ENCODE results near the gene C8B.

The C8B gene

DNA sequence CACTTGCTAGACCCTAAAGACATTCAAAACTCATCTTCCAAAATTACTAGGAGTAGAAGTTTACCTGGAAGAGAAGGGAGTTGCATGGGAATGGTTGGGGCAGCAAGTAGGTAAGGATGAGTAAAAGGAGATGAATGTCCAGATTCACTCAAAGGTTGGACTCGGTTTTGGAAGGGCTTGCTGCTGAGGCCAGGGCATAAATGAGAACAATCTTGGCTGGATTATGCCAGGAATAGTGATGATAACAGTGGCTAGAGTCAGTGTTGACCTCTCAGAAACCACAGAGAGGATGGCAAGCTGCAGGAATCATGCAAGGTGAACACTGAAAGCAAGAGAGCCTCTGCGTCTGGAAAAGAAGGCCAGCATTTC lies 67.8 kb downstream of the C8B start:
- H3K4me3 ChIP-seq (ENCODE audit: low read depth, low read length), result no peak overlapping the region
- no peaks in the 10 kb centered on the region for H3K36me3 ChIP-seq (ENCODE audit: control insufficient read depth, insufficient read depth, low read length)
- no peaks in the 10 kb centered on the region for H3K9me3 ChIP-seq (ENCODE audit: control insufficient read depth, insufficient read depth, low read depth, low read length)
- H3K27me3 ChIP-seq (ENCODE audit: control insufficient read depth, insufficient read depth, low read length), result peaks cover 3% of the 10 kb centered on the region; the same call in 1 of the 2 replicates
- H3K9ac ChIP-seq (ENCODE audit: low read length), result no peak overlapping the region
- no peak overlapping the region for H3K27ac ChIP-seq (ENCODE audit: low read depth, low read length)
- no peaks in the 10 kb centered on the region for H3K4me1 ChIP-seq (ENCODE audit: control insufficient read depth, insufficient read depth, low read length)

DNA sequence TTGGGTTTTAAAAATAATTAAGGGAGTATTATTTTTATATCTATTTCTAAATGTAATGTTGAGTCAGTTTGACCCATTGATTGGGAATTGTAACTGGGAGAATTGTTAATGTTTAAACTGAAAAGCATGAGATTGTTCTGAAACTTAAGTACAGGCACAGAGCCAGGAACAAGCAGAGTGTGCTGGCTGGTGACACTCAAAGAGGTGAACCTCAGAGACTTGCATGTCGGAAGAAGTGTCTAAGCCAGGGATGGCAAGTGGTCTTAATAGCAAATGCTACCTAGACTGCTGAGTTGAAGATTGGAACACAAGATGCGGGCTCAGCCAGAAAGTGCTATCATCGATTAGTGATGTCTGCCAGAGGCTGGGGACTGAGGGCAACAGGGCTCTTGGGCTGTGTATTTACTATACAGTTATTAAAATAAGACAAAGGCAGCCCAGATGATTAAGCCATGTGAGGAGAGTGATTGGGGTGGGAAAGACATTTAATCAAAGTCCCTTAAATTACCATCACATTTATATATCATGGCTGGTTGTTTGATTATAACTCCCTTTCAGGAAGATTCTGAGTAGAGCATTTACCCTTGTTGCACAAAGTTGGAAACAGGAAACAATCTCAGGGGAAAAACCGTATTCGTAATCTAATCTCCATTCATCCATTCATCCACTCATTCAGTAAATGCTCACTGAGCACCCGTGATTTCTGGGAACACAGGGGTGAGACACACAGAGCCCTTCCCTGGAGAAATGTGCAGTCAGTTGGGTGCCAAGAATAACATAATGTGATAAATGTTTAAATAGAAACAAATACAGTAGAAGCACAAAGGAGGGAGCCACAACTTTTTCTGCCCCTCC lies 68.4 kb downstream of the C8B start:
- no peaks in the 10 kb centered on the region for H3K4me1 ChIP-seq (ENCODE audit: control insufficient read depth, insufficient read depth, low read length)
- H3K9me3 ChIP-seq (ENCODE audit: control insufficient read depth, insufficient read depth, low read depth, low read length), result no peaks in the 10 kb centered on the region
- H3K27ac ChIP-seq (ENCODE audit: low read depth, low read length), result no peak overlapping the region
- H3K36me3 ChIP-seq (ENCODE audit: control insufficient read depth, insufficient read depth, low read length), result no peaks in the 10 kb centered on the region
- H3K9ac ChIP-seq (ENCODE audit: low read length), result no peak overlapping the region
- no peak overlapping the region for H3K4me3 ChIP-seq (ENCODE audit: low read depth, low read length)
- peaks cover 3% of the 10 kb centered on the region; the same call in 1 of the 2 replicates for H3K27me3 ChIP-seq (ENCODE audit: control insufficient read depth, insufficient read depth, low read length)

DNA sequence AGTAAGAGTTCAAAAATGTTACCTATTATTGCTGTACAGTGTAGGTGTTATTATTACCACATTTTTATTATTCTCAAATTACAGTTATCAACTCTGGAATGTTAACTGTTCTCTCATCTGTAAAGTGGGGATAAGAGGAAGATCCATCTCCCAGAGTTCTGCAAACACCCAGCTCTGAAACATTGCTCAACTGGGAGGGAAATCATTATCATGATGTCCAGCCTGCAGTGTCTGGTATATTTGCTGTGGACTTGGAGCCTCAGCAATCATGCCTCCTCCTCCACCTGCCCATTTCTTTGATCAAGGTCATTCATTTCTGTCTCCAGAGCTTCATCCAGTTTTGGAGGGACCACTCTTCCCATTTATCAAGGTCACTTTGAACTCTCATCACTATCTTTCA lies 71.8 kb downstream of the C8B start:
- 0 out of 2 replicates have a peak, but pooled peaks cover 2% of the 10 kb centered on the region for H3K27me3 ChIP-seq (ENCODE audit: control insufficient read depth, insufficient read depth, low read length)
- no peak overlapping the region for H3K27ac ChIP-seq (ENCODE audit: low read depth, low read length)
- no peak overlapping the region for H3K9ac ChIP-seq (ENCODE audit: low read length)
- H3K9me3 ChIP-seq (ENCODE audit: control insufficient read depth, insufficient read depth, low read depth, low read length), result no peaks in the 10 kb centered on the region
- no peaks in the 10 kb centered on the region for H3K36me3 ChIP-seq (ENCODE audit: control insufficient read depth, insufficient read depth, low read length)
- no peak overlapping the region for H3K4me3 ChIP-seq (ENCODE audit: low read depth, low read length)
- no peaks in the 10 kb centered on the region for H3K4me1 ChIP-seq (ENCODE audit: control insufficient read depth, insufficient read depth, low read length)

- no peaks in the 10 kb centered on the region for H3K9me3 ChIP-seq (ENCODE audit: control insufficient read depth, insufficient read depth, low read depth, low read length)
- no peak overlapping the region for H3K27ac ChIP-seq (ENCODE audit: low read depth, low read length)
- no peaks in the 10 kb centered on the region for H3K36me3 ChIP-seq (ENCODE audit: control insufficient read depth, insufficient read depth, low read length)
- H3K4me3 ChIP-seq (ENCODE audit: low read depth, low read length), result no peak overlapping the region
- no peak overlapping the region for H3K9ac ChIP-seq (ENCODE audit: low read length)
- H3K27me3 ChIP-seq (ENCODE audit: control insufficient read depth, insufficient read depth, low read length), result 0 out of 2 replicates have a peak, but pooled peaks cover 2% of the 10 kb centered on the region
- no peaks in the 10 kb centered on the region for H3K4me1 ChIP-seq (ENCODE audit: control insufficient read depth, insufficient read depth, low read length)
These were observed 75.6 kb downstream of the C8B start for GRCh38 chr1:56890229-56890628.

- H3K27me3 ChIP-seq (ENCODE audit: control insufficient read depth, insufficient read depth, low read length), result no peaks in the 10 kb centered on the region
- no peaks in the 10 kb centered on the region for H3K4me1 ChIP-seq (ENCODE audit: control insufficient read depth, insufficient read depth, low read length)
- no peaks in the 10 kb centered on the region for H3K9me3 ChIP-seq (ENCODE audit: control insufficient read depth, insufficient read depth, low read depth, low read length)
- no peak overlapping the region for H3K4me3 ChIP-seq (ENCODE audit: low read depth, low read length)
- H3K27ac ChIP-seq (ENCODE audit: low read depth, low read length), result no peak overlapping the region
- H3K36me3 ChIP-seq (ENCODE audit: control insufficient read depth, insufficient read depth, low read length), result no peaks in the 10 kb centered on the region
- no peak overlapping the region for H3K9ac ChIP-seq (ENCODE audit: low read length)
These were observed 84.4 kb downstream of the C8B start for GRCh38 chr1:56881417-56881816.

DNA sequence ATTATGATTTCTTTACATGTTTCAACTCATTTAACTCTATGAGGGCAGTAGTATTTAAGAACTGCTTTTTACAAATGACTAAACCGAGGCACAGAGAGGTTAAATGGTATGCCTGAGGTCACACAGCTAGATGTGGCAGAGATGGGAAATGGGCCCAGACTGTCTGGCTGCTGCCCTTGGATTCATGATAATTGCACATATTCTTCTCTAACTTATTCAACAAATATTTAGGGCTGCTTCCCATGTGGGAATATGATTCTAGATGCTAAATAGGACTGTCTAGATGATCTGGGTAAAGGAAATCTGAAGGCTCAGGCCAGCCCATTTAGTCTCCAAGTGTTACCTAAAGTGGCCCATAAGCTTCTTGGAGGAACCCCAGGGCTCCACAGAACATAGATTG lies 85.0 kb downstream of the C8B start:
- Histone ChIP-seq H3K27me3 (ENCODE audit: control insufficient read depth, insufficient read depth, low read length) (no peaks in the 10 kb centered on the region; the same call in 1 of the 2 replicates), H3K4me1 (ENCODE audit: control insufficient read depth, insufficient read depth, low read length) (no peaks in the 10 kb centered on the region), H3K27ac (ENCODE audit: low read depth, low read length) (no peak overlapping the region), H3K9me3 (ENCODE audit: control insufficient read depth, insufficient read depth, low read depth, low read length) (no peaks in the 10 kb centered on the region), H3K36me3 (ENCODE audit: control insufficient read depth, insufficient read depth, low read length) (no peaks in the 10 kb centered on the region), H3K4me3 (ENCODE audit: low read depth, low read length) (no peak overlapping the region), H3K9ac (ENCODE audit: low read length) (no peak overlapping the region)
